Measurements from ENCODE around the gene LGALSL.

LGALSL gene
- total RNA-seq, result 0 to 1.4 (median 0.62) reads per million in 9 experiments

- H3K9me3 Mint-ChIP-seq, result no peaks in the 10 kb centered on the region
- H3K4me3 Mint-ChIP-seq, result peak within 1 kb of the TSS; percentile 79 to 80
- peaks cover 4% of the 10 kb centered on the region for H3K36me3 Mint-ChIP-seq (ENCODE audit: insufficient read depth)
- peaks cover 0 to 2% of the 10 kb centered on the region in 2 donors for H3K4me1 Mint-ChIP-seq (ENCODE audit: low read depth in 2 of 2)
- peak in 2 of 3 experiments; percentile 6 to 10 for DNase-seq
- H3K27ac Mint-ChIP-seq, result no peak within 1 kb of the TSS
- H3K27me3 Mint-ChIP-seq, result peaks cover 9 to 31% of the 10 kb centered on the region in 2 donors
- peak; percentile 63 for ATAC-seq (replicated peaks)
Observed at GRCh38 chr2:64453770-64454385, at the start of gene LGALSL. LGALSL (plus strand) TSS chr2:64454162; CDS start chr2:64454546, 384 bp downstream.

GRCh38 chr2:64404743-64405142 lies 49.2 kb upstream of the LGALSL start:
- Mint-ChIP-seq H3K27me3 (peaks cover 8 to 23% of the 10 kb centered on the region in 2 donors), H3K36me3 (ENCODE audit: insufficient read depth) (no peaks in the 10 kb centered on the region), H3K4me1 (ENCODE audit: low read depth in 2 of 2) (peaks cover 0 to 1% of the 10 kb centered on the region in 2 donors), H3K4me3 (no peak overlapping the region), H3K27ac (no peak overlapping the region), H3K9me3 (no peaks in the 10 kb centered on the region)
- ATAC-seq (replicated peaks) (no peak), DNase-seq (no peak)

DNA sequence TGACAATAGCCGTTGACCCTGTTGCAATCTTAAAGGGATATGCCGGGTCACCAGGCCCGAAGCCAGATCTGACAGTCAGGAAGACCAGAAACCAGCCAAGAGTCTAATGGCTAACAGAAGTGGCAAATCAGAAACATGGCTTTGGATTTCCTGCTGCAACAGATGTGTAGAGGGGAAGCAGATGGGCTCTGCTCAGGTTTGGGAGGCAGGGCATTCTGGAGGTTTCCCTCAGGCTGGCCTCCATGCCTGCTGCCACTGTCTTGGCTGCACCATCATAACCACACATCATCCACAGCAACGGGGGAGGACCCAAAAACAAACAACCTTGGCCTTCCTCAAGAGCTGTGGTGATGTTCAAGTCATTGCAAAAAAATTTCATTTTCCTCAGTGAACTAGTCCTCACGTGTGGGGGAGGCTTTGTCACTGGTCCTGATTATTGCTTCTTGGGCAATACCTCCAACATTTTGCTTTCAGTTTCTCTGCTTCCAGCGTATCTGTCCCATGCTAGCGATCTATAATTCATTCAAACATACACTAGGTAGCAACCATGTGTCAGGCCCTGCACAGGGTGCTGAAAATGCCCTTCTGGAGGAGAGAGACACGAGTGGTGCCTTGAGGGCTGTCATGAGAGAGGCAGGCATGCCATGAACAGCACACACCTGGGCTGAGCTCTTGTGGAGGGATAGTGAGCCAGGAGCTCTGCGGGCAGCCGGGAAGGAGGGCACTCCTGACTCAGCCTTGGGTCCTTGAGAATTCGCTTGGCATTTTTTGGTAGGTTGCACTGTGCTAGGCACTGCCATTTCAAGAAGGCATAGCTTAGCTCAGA lies 48.2 kb upstream of the LGALSL start:
- ATAC-seq (replicated peaks), result no peak

GRCh38 chr2:64406407-64406774 lies 47.6 kb upstream of the LGALSL start:
- Mint-ChIP-seq H3K4me1 (ENCODE audit: low read depth in 2 of 2) (no peaks in the 10 kb centered on the region), H3K4me3 (no peak overlapping the region), H3K9me3 (no peaks in the 10 kb centered on the region), H3K27me3 (peaks cover 3 to 12% of the 10 kb centered on the region in 2 donors), H3K27ac (no peak overlapping the region), H3K36me3 (ENCODE audit: insufficient read depth) (no peaks in the 10 kb centered on the region)
- no peak for DNase-seq
- ATAC-seq (replicated peaks), result no peak

More for the DNA sequence above, 48.2 kb upstream of the LGALSL start:
- H3K4me1 Mint-ChIP-seq (ENCODE audit: low read depth in 2 of 2), result peaks cover 0 to 1% of the 10 kb centered on the region in 2 donors
- H3K4me3 Mint-ChIP-seq, result no peak overlapping the region
- H3K36me3 Mint-ChIP-seq (ENCODE audit: insufficient read depth), result no peaks in the 10 kb centered on the region
- H3K27me3 Mint-ChIP-seq, result peaks cover 8 to 18% of the 10 kb centered on the region in 2 donors
- no peak for DNase-seq
- H3K27ac Mint-ChIP-seq, result no peak overlapping the region
- H3K9me3 Mint-ChIP-seq, result no peaks in the 10 kb centered on the region

DNA sequence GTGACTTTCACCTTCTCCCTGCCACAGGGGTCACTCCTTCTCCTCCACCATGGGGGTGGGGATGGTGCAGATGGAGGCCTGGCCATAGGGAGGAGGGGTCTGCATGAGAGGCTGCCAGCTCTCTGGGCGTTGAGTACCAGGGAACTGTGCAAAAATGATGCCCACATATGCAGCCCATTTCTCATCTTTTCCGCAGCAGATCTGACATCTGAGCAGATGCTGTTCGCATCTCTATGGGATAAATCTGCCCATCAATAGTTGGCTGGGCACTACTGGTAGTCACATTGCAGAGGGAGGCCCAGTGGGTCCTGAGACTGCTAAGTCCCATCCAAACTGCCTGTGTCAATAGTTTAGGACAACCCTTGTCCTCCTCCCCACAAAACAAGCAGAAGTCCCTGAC lies 45.9 kb upstream of the LGALSL start:
- Mint-ChIP-seq H3K36me3 (ENCODE audit: insufficient read depth) (no peaks in the 10 kb centered on the region), H3K4me1 (ENCODE audit: low read depth in 2 of 2) (no peaks in the 10 kb centered on the region), H3K9me3 (no peaks in the 10 kb centered on the region), H3K4me3 (no peak overlapping the region), H3K27me3 (peaks cover 0 to 8% of the 10 kb centered on the region in 2 donors), H3K27ac (no peak overlapping the region)
- no peak for ATAC-seq (replicated peaks)
- no peak for DNase-seq

GRCh38 chr2:64410671-64411070 lies 43.3 kb upstream of the LGALSL start:
- Mint-ChIP-seq H3K4me1 (ENCODE audit: low read depth in 2 of 2) (no peaks in the 10 kb centered on the region), H3K9me3 (no peaks in the 10 kb centered on the region), H3K36me3 (ENCODE audit: insufficient read depth) (no peaks in the 10 kb centered on the region), H3K4me3 (no peak overlapping the region), H3K27me3 (peaks cover 0 to 8% of the 10 kb centered on the region in 2 donors), H3K27ac (no peak overlapping the region)
- DNase-seq, result no peak
- ATAC-seq (replicated peaks), result no peak

DNA sequence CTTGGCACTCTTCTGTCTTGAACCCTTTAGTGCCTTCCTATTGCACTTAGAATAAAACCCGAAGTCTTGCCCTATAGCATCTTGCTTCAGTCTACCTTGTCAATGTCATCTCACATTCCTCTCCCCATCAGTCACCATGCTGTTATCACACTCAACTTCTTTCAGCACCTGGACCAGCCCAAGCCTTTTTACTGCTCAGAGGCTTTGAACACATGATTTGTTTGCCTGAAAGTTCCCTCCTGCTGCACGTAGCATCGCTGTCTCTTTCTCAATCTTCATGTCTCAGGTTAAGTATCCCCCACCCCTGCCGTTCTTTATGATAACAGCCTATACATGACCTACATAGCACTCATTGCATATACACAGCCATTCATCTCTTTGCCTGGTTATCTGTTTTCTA lies 41.3 kb upstream of the LGALSL start:
- DNase-seq, result no peak
- no peak overlapping the region for H3K4me3 Mint-ChIP-seq
- H3K4me1 Mint-ChIP-seq (ENCODE audit: low read depth in 2 of 2), result no peaks in the 10 kb centered on the region
- no peaks in the 10 kb centered on the region for H3K27me3 Mint-ChIP-seq
- no peak for ATAC-seq (replicated peaks)
- no peaks in the 10 kb centered on the region for H3K36me3 Mint-ChIP-seq (ENCODE audit: insufficient read depth)
- H3K27ac Mint-ChIP-seq, result no peak overlapping the region
- no peaks in the 10 kb centered on the region for H3K9me3 Mint-ChIP-seq

DNA sequence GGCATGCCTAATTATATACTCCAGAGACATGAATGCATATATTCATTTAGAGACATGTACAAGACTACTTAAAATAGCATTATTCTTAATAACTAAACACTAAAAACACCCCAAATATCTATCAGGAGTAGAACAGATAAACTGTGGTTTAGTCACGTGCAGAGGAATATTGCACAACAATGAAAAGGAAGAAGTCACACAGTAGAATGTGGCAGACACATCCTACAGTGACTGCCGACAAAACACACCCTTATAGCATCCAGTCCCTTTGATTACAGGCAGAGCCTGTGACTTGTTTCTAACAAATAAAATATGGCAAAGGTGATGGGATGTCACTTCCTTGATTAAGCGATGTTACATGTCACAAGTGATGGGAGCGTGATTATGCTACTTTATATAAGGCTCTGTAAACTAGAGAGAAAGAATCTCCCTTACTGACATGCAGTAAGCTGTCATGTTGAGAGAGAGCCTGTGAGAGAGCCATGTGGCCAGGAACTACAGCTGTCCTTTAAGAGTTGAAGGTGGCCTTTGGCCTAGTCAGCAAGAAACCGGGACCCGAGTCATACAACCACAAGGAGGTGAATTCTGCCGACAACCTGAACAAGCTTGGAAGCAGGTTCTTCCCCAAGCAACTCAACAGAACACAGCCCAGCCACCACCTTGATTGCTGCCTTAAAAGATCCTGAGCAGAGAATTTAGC lies 39.1 kb upstream of the LGALSL start:
- peaks cover 0 to 14% of the 10 kb centered on the region in 2 donors for H3K27me3 Mint-ChIP-seq
- no peaks in the 10 kb centered on the region for H3K9me3 Mint-ChIP-seq
- no peaks in the 10 kb centered on the region for H3K4me1 Mint-ChIP-seq (ENCODE audit: low read depth in 2 of 2)
- ATAC-seq (replicated peaks) (no peak), DNase-seq (no peak)
- no peak overlapping the region for H3K27ac Mint-ChIP-seq
- H3K36me3 Mint-ChIP-seq (ENCODE audit: insufficient read depth), result no peaks in the 10 kb centered on the region
- H3K4me3 Mint-ChIP-seq, result no peak overlapping the region

GRCh38 chr2:64417624-64418023 lies 36.3 kb upstream of the LGALSL start:
- H3K4me1 Mint-ChIP-seq (ENCODE audit: low read depth in 2 of 2), result no peaks in the 10 kb centered on the region
- DNase-seq, result no peak
- no peaks in the 10 kb centered on the region for H3K36me3 Mint-ChIP-seq (ENCODE audit: insufficient read depth)
- no peak for ATAC-seq (replicated peaks)
- H3K9me3 Mint-ChIP-seq, result no peaks in the 10 kb centered on the region
- H3K4me3 Mint-ChIP-seq, result no peak overlapping the region
- H3K27me3 Mint-ChIP-seq, result peaks cover 0 to 14% of the 10 kb centered on the region in 2 donors
- no peak overlapping the region for H3K27ac Mint-ChIP-seq

DNA sequence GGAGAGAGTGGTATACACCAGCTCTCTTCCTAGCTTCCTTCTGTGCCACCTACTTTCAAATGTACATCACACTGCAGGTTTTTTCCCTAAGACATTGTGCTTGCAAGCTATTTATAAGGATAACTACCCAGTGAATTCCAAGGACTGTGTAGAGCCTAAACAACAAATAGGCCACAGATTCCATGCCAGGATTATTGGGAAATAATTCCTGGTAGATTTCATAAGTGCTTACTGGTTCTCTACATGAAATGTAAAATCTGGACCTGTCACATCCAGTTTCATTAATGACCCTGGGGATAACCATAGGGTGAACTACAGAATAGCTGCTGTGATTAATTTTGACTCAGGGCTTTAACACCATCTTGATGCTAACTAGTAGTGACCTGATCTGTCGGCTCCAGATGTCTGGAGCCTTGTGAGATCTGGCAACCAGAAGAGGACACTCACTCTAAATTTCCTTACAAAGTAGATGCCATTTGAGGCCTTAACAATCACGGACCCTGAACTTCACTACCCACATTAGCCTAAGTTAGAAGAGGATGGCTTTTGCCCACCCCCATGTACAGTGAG lies 34.3 kb upstream of the LGALSL start:
- Mint-ChIP-seq H3K9me3 (no peaks in the 10 kb centered on the region), H3K4me1 (ENCODE audit: low read depth in 2 of 2) (peaks cover 0 to 1% of the 10 kb centered on the region in 2 donors), H3K4me3 (no peak overlapping the region), H3K27me3 (peaks cover 0 to 20% of the 10 kb centered on the region in 2 donors), H3K27ac (no peak overlapping the region), H3K36me3 (ENCODE audit: insufficient read depth) (no peaks in the 10 kb centered on the region)
- ATAC-seq (replicated peaks) (no peak), DNase-seq (no peak)

DNA sequence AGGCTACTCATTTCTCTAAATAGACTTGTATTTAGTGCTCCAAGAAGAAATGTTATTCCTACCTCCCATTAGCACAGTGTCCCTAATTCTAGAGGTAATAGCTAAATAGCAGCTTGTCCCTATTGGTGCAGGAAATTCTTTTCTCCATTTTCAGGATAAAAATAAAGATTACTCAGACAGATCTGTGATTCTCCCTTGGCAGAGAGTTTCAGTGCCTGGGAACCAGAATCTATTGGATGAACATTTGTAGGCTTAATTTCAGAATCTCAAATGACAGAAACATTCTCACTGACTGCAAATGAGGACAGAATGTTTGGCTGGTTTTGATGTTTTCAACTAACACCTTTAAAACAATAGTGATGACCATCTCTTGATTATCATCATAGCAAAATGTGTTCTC lies 33.3 kb upstream of the LGALSL start:
- H3K36me3 Mint-ChIP-seq (ENCODE audit: insufficient read depth), result no peaks in the 10 kb centered on the region
- H3K4me3 Mint-ChIP-seq, result no peak overlapping the region
- peaks cover 0 to 23% of the 10 kb centered on the region in 2 donors for H3K27me3 Mint-ChIP-seq
- no peak for DNase-seq
- peaks cover 0 to 1% of the 10 kb centered on the region in 2 donors for H3K4me1 Mint-ChIP-seq (ENCODE audit: low read depth in 2 of 2)
- H3K9me3 Mint-ChIP-seq, result no peaks in the 10 kb centered on the region
- no peak overlapping the region for H3K27ac Mint-ChIP-seq
- ATAC-seq (replicated peaks), result no peak

DNA sequence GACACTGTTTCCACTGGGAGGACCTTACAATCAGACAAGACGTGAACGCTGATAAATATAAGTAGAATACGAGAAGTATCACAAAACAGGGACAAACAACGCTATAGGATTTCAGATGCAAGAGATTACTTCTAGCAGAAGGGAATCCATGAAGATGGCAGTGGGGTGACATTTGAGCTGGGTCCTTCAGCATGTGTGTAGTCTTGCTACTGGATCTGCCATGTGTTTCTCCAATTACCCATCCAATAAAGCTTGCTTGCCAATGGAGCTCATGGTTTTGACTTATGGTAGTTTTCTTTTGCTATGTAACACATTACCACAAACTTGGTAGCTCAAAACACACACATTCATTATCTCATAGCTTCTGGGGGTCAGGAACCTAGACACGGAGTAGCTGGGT lies 32.8 kb upstream of the LGALSL start:
- no peak for ATAC-seq (replicated peaks)

DNA sequence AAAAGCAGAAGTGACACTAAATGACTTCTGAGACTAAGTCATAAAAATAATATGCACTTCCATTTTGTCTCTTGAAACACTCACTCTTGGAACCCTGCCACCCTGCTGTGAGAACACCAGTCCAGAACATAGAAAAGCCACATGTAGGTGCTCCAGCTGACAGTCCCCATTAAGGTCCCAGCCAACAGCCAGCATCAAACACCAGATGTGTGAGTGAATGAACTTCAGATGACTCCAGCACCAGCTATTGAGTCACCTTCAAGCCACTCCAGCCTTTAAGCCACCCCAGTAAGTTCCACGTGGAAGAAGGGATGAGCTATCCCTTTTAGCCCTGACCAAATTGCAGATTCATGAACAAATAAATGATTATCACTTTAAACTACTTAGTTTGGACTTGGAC lies 31.5 kb upstream of the LGALSL start:
- H3K4me1 Mint-ChIP-seq (ENCODE audit: low read depth in 2 of 2), result peaks cover 0 to 1% of the 10 kb centered on the region in 2 donors
- no peaks in the 10 kb centered on the region for H3K36me3 Mint-ChIP-seq (ENCODE audit: insufficient read depth)
- ATAC-seq (replicated peaks) (no peak), DNase-seq (no peak)
- no peak overlapping the region for H3K27ac Mint-ChIP-seq
- peaks cover 0 to 23% of the 10 kb centered on the region in 2 donors for H3K27me3 Mint-ChIP-seq
- H3K9me3 Mint-ChIP-seq, result no peaks in the 10 kb centered on the region
- no peak overlapping the region for H3K4me3 Mint-ChIP-seq

More for the DNA sequence above, 32.8 kb upstream of the LGALSL start:
- Mint-ChIP-seq H3K4me3 (no peak overlapping the region), H3K9me3 (no peaks in the 10 kb centered on the region), H3K27ac (no peak overlapping the region), H3K27me3 (peaks cover 0 to 23% of the 10 kb centered on the region in 2 donors), H3K36me3 (ENCODE audit: insufficient read depth) (no peaks in the 10 kb centered on the region), H3K4me1 (ENCODE audit: low read depth in 2 of 2) (peaks cover 0 to 1% of the 10 kb centered on the region in 2 donors)
- DNase-seq, result no peak
